CD14-positive monocyte (primary cell): ENCODE data around the gene TAS2R19. TPM values are rescaled to one million over a fixed set of nuclear protein-coding genes. Genes with fewer than 3 reads are reported as not detected.

Experiments used
- DNase-seq, 3 donors: peaks; one replicate each; pipeline ENCODE4 v3.0.0-alpha.2; 2011 to 2022
- H2AFZ ChIP-seq: 2 replicates; pipeline ENCODE4 v1.6.0; 2012; ENCODE audit warnings: mild to moderate bottlenecking, low read depth, low read length, inconsistent platforms; ENCODE audit not compliant: insufficient read depth, poor library complexity, severe bottlenecking
- H3K27ac ChIP-seq, 2 donors: 1 replicate in 1 of 2; 2 replicates in 1 of 2; pipeline ENCODE4 v1.5.1; 2012 to 2013; ENCODE audit warnings: low read length in 2 of 2, control low read depth in 1 of 2, inconsistent platforms in 1 of 2, low read depth in 1 of 2, mild to moderate bottlenecking in 1 of 2
- H3K27me3 ChIP-seq, 2 donors: one replicate each; pipeline versions ENCODE4 v1.6.0 to v1.6.1; 2011 to 2013; ENCODE audit warnings: low read length in 2 of 2; ENCODE audit not compliant: control insufficient read depth in 2 of 2, insufficient read depth in 2 of 2
- H3K36me3 ChIP-seq, 2 donors: replicated peaks in 1 of 2; 1 replicate in 1 of 2; 2 replicates in 1 of 2; pipeline versions ENCODE4 v1.5.1 to v1.6.1; 2012 to 2013; ENCODE audit warnings: low read length in 2 of 2, control low read depth in 1 of 2, inconsistent platforms in 1 of 2, mild to moderate bottlenecking in 1 of 2; ENCODE audit not compliant: insufficient read depth in 2 of 2, control insufficient read depth in 1 of 2
- H3K4me1 ChIP-seq, 2 donors: 1 replicate in 1 of 2; 2 replicates in 1 of 2; pipeline versions ENCODE4 v1.5.1 to v1.6.1; 2012 to 2013; ENCODE audit warnings: low read length in 2 of 2, control low read depth in 1 of 2, inconsistent platforms in 1 of 2, mild to moderate bottlenecking in 1 of 2, moderate library complexity in 1 of 2; ENCODE audit not compliant: insufficient read depth in 2 of 2, control insufficient read depth in 1 of 2
- H3K4me2 ChIP-seq: replicated peaks from 2 replicates; pipeline ENCODE3; 2012; ENCODE audit warnings: low read length, moderate library complexity, mild to moderate bottlenecking; ENCODE audit not compliant: poor library complexity, severe bottlenecking; ENCODE audit errors: extremely low read depth
- H3K4me3 ChIP-seq, 3 experiments: fragments of 200-600 bp in 1 of 3; sonication (generic) in 1 of 3; replicated peaks in 1 of 3; 1 replicate in 2 of 3; 2 replicates in 1 of 3; pipeline ENCODE4 v1.5.1; 2011 to 2013; ENCODE audit warnings: low read length in 3 of 3, mild to moderate bottlenecking in 3 of 3, control low read depth in 2 of 3, low read depth in 2 of 3, inconsistent platforms in 1 of 3, moderate library complexity in 1 of 3
- H3K79me2 ChIP-seq: 2 replicates; pipeline ENCODE4 v1.6.0; 2012; ENCODE audit warnings: mild to moderate bottlenecking, control low read depth, inconsistent platforms, low read length, moderate library complexity; ENCODE audit not compliant: insufficient read depth
- H3K9ac ChIP-seq: 2 replicates; pipeline ENCODE4 v1.6.0; 2017; ENCODE audit warnings: low read length, mild to moderate bottlenecking; ENCODE audit not compliant: insufficient read depth, poor library complexity, severe bottlenecking
- H3K9me3 ChIP-seq, 2 donors: replicated peaks in 1 of 2; 1 replicate in 1 of 2; 2 replicates in 1 of 2; pipeline versions ENCODE4 v1.5.1 to v1.6.1; 2012 to 2013; ENCODE audit warnings: low read length in 2 of 2, control low read depth in 1 of 2; ENCODE audit not compliant: control insufficient read depth in 1 of 2, insufficient read depth in 1 of 2
- H4K20me1 ChIP-seq: 2 replicates; pipeline ENCODE4 v1.6.0; 2012; ENCODE audit warnings: mild to moderate bottlenecking, low read length, control low read depth, moderate library complexity; ENCODE audit not compliant: insufficient read depth
- H3K27ac Mint-ChIP-seq, 7 donors: one replicate each; pipeline ENCODE4 v1.8.0; 2020; ENCODE audit warnings: mild to moderate bottlenecking in 7 of 7, mixed read lengths in 7 of 7, moderate library complexity in 6 of 7, inconsistent platforms in 2 of 7
- H3K27me3 Mint-ChIP-seq, 3 donors: one replicate each; pipeline ENCODE4 v1.8.0; 2021 to 2022; ENCODE audit warnings: low read depth in 3 of 3, mild to moderate bottlenecking in 3 of 3, mixed read lengths in 3 of 3, moderate library complexity in 3 of 3, inconsistent platforms in 1 of 3
- H3K36me3 Mint-ChIP-seq, 2 donors: one replicate each; pipeline ENCODE4 v1.8.0; 2020; ENCODE audit warnings: mixed read lengths in 2 of 2, inconsistent platforms in 1 of 2, mild to moderate bottlenecking in 1 of 2
- H3K4me1 Mint-ChIP-seq: one replicate; pipeline ENCODE4 v1.8.0; 2020; ENCODE audit warnings: mild to moderate bottlenecking, mixed read lengths
- H3K4me3 Mint-ChIP-seq, 2 donors: one replicate each; pipeline ENCODE4 v1.8.0; 2020; ENCODE audit warnings: mild to moderate bottlenecking in 2 of 2, mixed read lengths in 2 of 2, moderate library complexity in 1 of 2
- H3K9me3 Mint-ChIP-seq, 7 donors: one replicate each; pipeline ENCODE4 v1.8.0; 2020 to 2022; ENCODE audit warnings: mixed read lengths in 7 of 7, mild to moderate bottlenecking in 6 of 7, moderate library complexity in 6 of 7, inconsistent platforms in 2 of 7
- WGBS: methylation state at CpG from one replicate; pipeline ENCODE4 v1.1.5; 2013; ENCODE audit warnings: missing lambda C conversion rate; ENCODE audit not compliant: insufficient coverage; 5-methylcytosine and 5-hydroxymethylcytosine counted together
- intact Hi-C, 2 donors: fragments of 100-400 bp; cut with micrococcal nuclease; formaldehyde crosslinking; loops; one replicate each; pipeline versions ENCODE4 v1.15.0 to v1.15.1; 2023
- polyA plus RNA-seq, 3 donors: library from polyadenylated mRNA; depleted of rRNA in 1 of 3; unstranded in 2 of 3; stranded (reverse) in 1 of 3; fragments of 300-500 nt in 2 of 3; fragments of >200 nt in 1 of 3; fragmentation: Illumina TruSeq in 2 of 3; gene quantifications; 1 replicate in 2 of 3; 2 replicates in 1 of 3; pipeline ENCODE4 v1.2.3, GENCODE V29; 2012 to 2021
- TF ChIP-seq, protein P1 (sequence below): fragments of 200-600 bp; IDR thresholded peaks from one replicate; pipeline ENCODE4 v1.8.0; 2022; ENCODE audit warnings: antibody characterized with exemption, mild to moderate bottlenecking

The TAS2R19 gene
- polyA plus RNA-seq, 3 donors, result 0.29 TPM; not detected in 2

DNA sequence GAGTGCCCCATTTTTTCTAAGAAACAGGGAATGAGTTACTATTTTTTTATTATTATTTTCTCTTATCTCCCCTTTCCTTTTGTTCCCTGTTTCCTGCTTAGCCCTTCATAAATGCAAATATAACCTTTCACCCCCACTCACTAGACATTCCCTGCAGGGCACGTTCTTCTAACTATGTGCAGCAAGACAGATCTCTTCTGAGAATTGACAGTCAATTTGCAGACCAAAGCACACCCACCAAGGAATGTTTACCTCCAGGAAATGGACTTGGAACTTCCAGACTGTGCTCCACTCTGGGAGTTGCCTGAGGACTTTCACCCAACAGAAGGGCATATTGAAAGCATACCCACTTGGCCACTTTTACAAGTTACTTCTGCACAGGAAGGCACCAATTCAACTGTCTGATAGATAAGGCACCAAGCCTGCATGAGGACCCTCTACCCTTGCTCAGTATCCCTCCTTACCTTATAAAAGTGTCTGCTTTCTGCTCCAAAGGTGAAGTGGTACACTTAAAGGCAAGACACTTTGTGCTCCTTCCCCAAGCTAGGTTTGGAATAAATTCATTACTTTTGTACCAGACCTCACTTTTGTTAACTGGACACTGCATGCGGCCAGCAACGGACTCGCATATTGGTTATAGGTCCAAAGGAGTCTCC lies 6.5 kb downstream of the TAS2R19 start:
- H2AFZ ChIP-seq, result no peak overlapping the region
- WGBS, result 88% methylated on average over 4 of the region's 4 CpGs

DNA sequence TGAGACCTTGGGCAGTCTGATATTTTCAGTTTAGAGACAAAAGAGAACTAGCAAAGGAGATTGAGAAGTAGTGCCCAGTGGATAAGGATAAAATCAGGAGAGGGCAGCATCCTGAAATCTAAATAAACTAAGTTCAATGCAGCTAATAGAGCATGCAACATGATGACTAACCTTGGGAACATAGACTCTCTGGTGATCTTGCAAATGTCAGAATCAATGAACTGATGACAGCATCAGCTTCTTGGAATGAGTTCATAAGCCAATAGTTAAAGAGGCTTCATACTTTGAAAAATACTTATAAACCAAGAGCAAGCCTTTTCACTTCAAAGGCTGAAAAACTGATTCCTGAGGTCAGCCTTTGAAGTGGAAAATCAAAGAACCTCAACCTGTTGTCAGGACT lies 8.2 kb downstream of the TAS2R19 start:
- no peak overlapping the region for H3K27ac ChIP-seq
- H3K27ac Mint-ChIP-seq, result no peak overlapping the region
- TF ChIP-seq, protein P1, sequence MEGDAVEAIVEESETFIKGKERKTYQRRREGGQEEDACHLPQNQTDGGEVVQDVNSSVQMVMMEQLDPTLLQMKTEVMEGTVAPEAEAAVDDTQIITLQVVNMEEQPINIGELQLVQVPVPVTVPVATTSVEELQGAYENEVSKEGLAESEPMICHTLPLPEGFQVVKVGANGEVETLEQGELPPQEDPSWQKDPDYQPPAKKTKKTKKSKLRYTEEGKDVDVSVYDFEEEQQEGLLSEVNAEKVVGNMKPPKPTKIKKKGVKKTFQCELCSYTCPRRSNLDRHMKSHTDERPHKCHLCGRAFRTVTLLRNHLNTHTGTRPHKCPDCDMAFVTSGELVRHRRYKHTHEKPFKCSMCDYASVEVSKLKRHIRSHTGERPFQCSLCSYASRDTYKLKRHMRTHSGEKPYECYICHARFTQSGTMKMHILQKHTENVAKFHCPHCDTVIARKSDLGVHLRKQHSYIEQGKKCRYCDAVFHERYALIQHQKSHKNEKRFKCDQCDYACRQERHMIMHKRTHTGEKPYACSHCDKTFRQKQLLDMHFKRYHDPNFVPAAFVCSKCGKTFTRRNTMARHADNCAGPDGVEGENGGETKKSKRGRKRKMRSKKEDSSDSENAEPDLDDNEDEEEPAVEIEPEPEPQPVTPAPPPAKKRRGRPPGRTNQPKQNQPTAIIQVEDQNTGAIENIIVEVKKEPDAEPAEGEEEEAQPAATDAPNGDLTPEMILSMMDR, result no peak
- H2AFZ ChIP-seq, result no peak overlapping the region
- peaks cover 0 to 2% (median 0%) of the 10 kb centered on the region in 7 donors for H3K9me3 Mint-ChIP-seq
- H3K36me3 ChIP-seq, result peaks cover 0 to 2% of the 10 kb centered on the region in 2 donors
- no peak overlapping the region for H3K9ac ChIP-seq
- H3K79me2 ChIP-seq, result no peaks in the 10 kb centered on the region
- no peaks in the 10 kb centered on the region for H3K27me3 Mint-ChIP-seq
- H3K4me3 Mint-ChIP-seq, result no peak overlapping the region
- intact Hi-C loops, result loop anchor here in 1 of 2 donors (1.0 kb wide), 1 partner anchor 55 kb away; no protein-coding TSS in a partner anchor
- no peak overlapping the region for H3K4me2 ChIP-seq
- H3K9me3 ChIP-seq, result no peaks in the 10 kb centered on the region
- H3K27me3 ChIP-seq, result no peaks in the 10 kb centered on the region
- no peak overlapping the region for H3K4me3 ChIP-seq
- no peaks in the 10 kb centered on the region for H4K20me1 ChIP-seq
- no peaks in the 10 kb centered on the region for H3K4me1 Mint-ChIP-seq
- DNase-seq, result no peak
- no peaks in the 10 kb centered on the region for H3K4me1 ChIP-seq
- peaks cover 1 to 18% of the 10 kb centered on the region in 2 donors for H3K36me3 Mint-ChIP-seq

More for the DNA sequence above, 6.5 kb downstream of the TAS2R19 start:
- Histone ChIP-seq H3K4me1 (no peaks in the 10 kb centered on the region), H3K36me3 (peaks cover 0 to 2% of the 10 kb centered on the region in 2 donors), H4K20me1 (no peaks in the 10 kb centered on the region), H3K9ac (no peak overlapping the region), H3K4me3 (no peak overlapping the region), H3K79me2 (no peaks in the 10 kb centered on the region), H3K9me3 (no peaks in the 10 kb centered on the region), H3K4me2 (no peak overlapping the region), H3K27me3 (no peaks in the 10 kb centered on the region), H3K27ac (no peak overlapping the region)
- DNase-seq, result no peak
- Mint-ChIP-seq H3K27me3 (no peaks in the 10 kb centered on the region), H3K9me3 (peaks cover 0 to 2% (median 0%) of the 10 kb centered on the region in 7 donors), H3K36me3 (peaks cover 1 to 21% of the 10 kb centered on the region in 2 donors), H3K4me3 (no peak overlapping the region), H3K27ac (no peak overlapping the region), H3K4me1 (no peaks in the 10 kb centered on the region)
- intact Hi-C loops, result no loop called here
- TF ChIP-seq, protein P1, result no peak
